ENCODE results near the gene MMP7.

MMP7 gene

GRCh38 chr11:102471474-102471873 lies 59.1 kb downstream of the MMP7 start:
- H3K36me3 ChIP-seq (ENCODE audit: control insufficient read depth, low read length) = no peaks in the 10 kb centered on the region
- no peaks in the 10 kb centered on the region for H3K9me3 ChIP-seq (ENCODE audit: control insufficient read depth, insufficient read depth, low read length)
- H3K27ac ChIP-seq (ENCODE audit: low read depth, low read length) = no peak overlapping the region
- TF ChIP-seq EZH2phosphoT487 (IDR thresholded peaks at IDR 0.05; ENCODE audit: borderline replicate concordance, low read length) = no peak
- no peak for TF ChIP-seq CTCF (IDR thresholded peaks at IDR 0.05; ENCODE audit: low read depth, low read length, poor library complexity, severe bottlenecking)
- no peaks in the 10 kb centered on the region for H4K20me1 ChIP-seq (ENCODE audit: control insufficient read depth, insufficient read depth, low read depth, low read length)
- H3K4me2 ChIP-seq (ENCODE audit: low read length) = no peak overlapping the region
- H3K4me1 ChIP-seq (ENCODE audit: control insufficient read depth, low read length) = peaks cover 49% of the 10 kb centered on the region
- no peaks in the 10 kb centered on the region for H3K27me3 ChIP-seq (ENCODE audit: control insufficient read depth, low read length)
- H3F3A ChIP-seq (ENCODE audit: control insufficient read depth, insufficient read depth) = no peaks in the 10 kb centered on the region
- no peaks in the 10 kb centered on the region for H3K9me2 ChIP-seq (replicated peaks; ENCODE audit: control insufficient read depth, low read length)
- no peak overlapping the region for H3K4me3 ChIP-seq (ENCODE audit: low read length)
- no peaks in the 10 kb centered on the region for H3K79me2 ChIP-seq (ENCODE audit: control insufficient read depth, low read length)

Data from DOHH2 (cell line).